KMS-11 (cell line): Measurements from ENCODE around the gene OR2B2.

Experiments
- H2AFZ ChIP-seq: fragments of 200-600 bp; sonication (generic); 2 replicates; pipeline ENCODE4 v1.6.1; 2016; ENCODE audit warnings: antibody characterized with exemption, mixed run types, low read depth
- H3K27ac ChIP-seq: fragments of 200-600 bp; sonication (generic); 2 replicates; pipeline ENCODE4 v1.6.1; 2016; ENCODE audit warnings: mild to moderate bottlenecking, mixed run types
- H3K27me3 ChIP-seq: fragments of 200-600 bp; sonication (generic); 2 replicates; pipeline ENCODE4 v1.6.1; 2017; ENCODE audit warnings: mild to moderate bottlenecking, low read depth, mixed run types, moderate library complexity; ENCODE audit not compliant: insufficient read depth
- H3K36me3 ChIP-seq: fragments of 200-600 bp; sonication (generic); 2 replicates; pipeline ENCODE4 v1.6.1; 2017; ENCODE audit warnings: mild to moderate bottlenecking, mixed run types; ENCODE audit not compliant: insufficient read depth
- H3K4me1 ChIP-seq: fragments of 200-600 bp; sonication (generic); 2 replicates; pipeline ENCODE4 v1.6.1; 2016; ENCODE audit warnings: mild to moderate bottlenecking, low read depth, mixed run types; ENCODE audit not compliant: poor library complexity, severe bottlenecking
- H3K4me2 ChIP-seq: fragments of 200-600 bp; sonication (generic); 2 replicates; pipeline ENCODE4 v1.7.0; 2016; ENCODE audit warnings: mild to moderate bottlenecking, mixed run types
- H3K4me3 ChIP-seq: fragments of 200-600 bp; sonication (generic); IDR thresholded peaks from 2 replicates; pipeline ENCODE4 v1.6.1; 2017; ENCODE audit warnings: low read depth, low read length, mixed read lengths; ENCODE audit not compliant: insufficient read depth
- H3K79me2 ChIP-seq: fragments of 200-600 bp; sonication (generic); 2 replicates; pipeline ENCODE4 v1.6.1; 2016; ENCODE audit warnings: low read depth, mixed run types; ENCODE audit not compliant: insufficient read depth
- H3K9ac ChIP-seq: fragments of 200-600 bp; sonication (generic); 2 replicates; pipeline ENCODE4 v1.6.1; 2016; ENCODE audit warnings: mild to moderate bottlenecking, mixed run types
- H4K20me1 ChIP-seq: fragments of 200-600 bp; sonication (generic); 2 replicates; pipeline ENCODE4 v1.6.1; 2016; ENCODE audit warnings: mild to moderate bottlenecking, mixed run types; ENCODE audit not compliant: insufficient read depth
- CTCF ChIP-seq: fragments of 200-600 bp; sonication (generic); conservative IDR thresholded peaks from 2 replicates; pipeline ENCODE4 v1.6.1; 2017; ENCODE audit warnings: low read depth, mild to moderate bottlenecking, antibody characterized with exemption, low read length, moderate library complexity, mixed read lengths

The OR2B2 gene

GRCh38 chr6:27924179-27924578 lies 12.0 kb upstream of the OR2B2 start:
- Histone ChIP-seq H4K20me1 (no peaks in the 10 kb centered on the region), H3K36me3 (no peaks in the 10 kb centered on the region), H3K79me2 (no peaks in the 10 kb centered on the region), H3K27ac (no peak overlapping the region), H2AFZ (no peak overlapping the region), H3K4me2 (no peak overlapping the region), H3K4me1 (no peaks in the 10 kb centered on the region), H3K9ac (no peak overlapping the region), H3K27me3 (no peaks in the 10 kb centered on the region), H3K4me3 (no peak overlapping the region)
- no peak for TF ChIP-seq CTCF

- no peak overlapping the region for H3K4me2 ChIP-seq
- no peak overlapping the region for H2AFZ ChIP-seq
- no peaks in the 10 kb centered on the region for H3K4me1 ChIP-seq
- H3K9ac ChIP-seq, result no peak overlapping the region
- no peaks in the 10 kb centered on the region for H3K36me3 ChIP-seq
- no peaks in the 10 kb centered on the region for H4K20me1 ChIP-seq
- no peak overlapping the region for H3K4me3 ChIP-seq
- H3K27me3 ChIP-seq, result no peaks in the 10 kb centered on the region
- no peak for TF ChIP-seq CTCF
- no peaks in the 10 kb centered on the region for H3K79me2 ChIP-seq
- no peak overlapping the region for H3K27ac ChIP-seq
These were observed 10.8 kb upstream of the OR2B2 start for GRCh38 chr6:27922949-27923348.

GRCh38 chr6:27908017-27908416 lies 4.2 kb downstream of the OR2B2 start:
- H3K9ac ChIP-seq, result no peak overlapping the region
- no peak overlapping the region for H2AFZ ChIP-seq
- TF ChIP-seq CTCF, result no peak
- no peaks in the 10 kb centered on the region for H3K79me2 ChIP-seq
- H3K4me1 ChIP-seq, result peaks cover 5% of the 10 kb centered on the region
- H3K4me2 ChIP-seq, result no peak overlapping the region
- H3K36me3 ChIP-seq, result no peaks in the 10 kb centered on the region
- H3K27ac ChIP-seq, result no peak overlapping the region
- no peaks in the 10 kb centered on the region for H3K27me3 ChIP-seq
- no peak overlapping the region for H3K4me3 ChIP-seq
- no peaks in the 10 kb centered on the region for H4K20me1 ChIP-seq

- peaks cover 27% of the 10 kb centered on the region; the same call in 1 of the 2 replicates for H3K79me2 ChIP-seq
- TF ChIP-seq CTCF, result no peak
- peak overlapping the region; percentile 81 for H3K4me2 ChIP-seq
- H3K27me3 ChIP-seq, result no peaks in the 10 kb centered on the region
- H2AFZ ChIP-seq, result peak overlapping the region; percentile 75
- H3K27ac ChIP-seq, result peak overlapping the region; percentile 54; the same call in 1 of the 2 replicates
- no peak overlapping the region for H3K4me3 ChIP-seq
- H3K4me1 ChIP-seq, result peaks cover 20% of the 10 kb centered on the region
- H3K36me3 ChIP-seq, result no peaks in the 10 kb centered on the region
- no peaks in the 10 kb centered on the region for H4K20me1 ChIP-seq
- H3K9ac ChIP-seq, result peak overlapping the region; percentile 42; the same call in 1 of the 2 replicates
These were observed 9.6 kb downstream of the OR2B2 start for GRCh38 chr6:27902335-27903314.
